ENCODE results near the gene MAT2B.
A peak's percentile ranks its signal among the peaks of the same experiment; 100 is the strongest.

MAT2B gene

GRCh38 chr5:163562071-163562470 is 56.7 kb downstream of the MAT2B start:
- no peak for FAIRE-seq

- FAIRE-seq = no peak
Measured at GRCh38 chr5:163563112-163563511, 57.7 kb downstream of the MAT2B start.

GRCh38 chr5:163563880-163564279 is 58.5 kb downstream of the MAT2B start:
- no peak for FAIRE-seq

GRCh38 chr5:163564321-163564938 is 59.0 kb downstream of the MAT2B start:
- peak; percentile 89 for FAIRE-seq

GRCh38 chr5:163565492-163565891 is 60.1 kb downstream of the MAT2B start:
- no peak for FAIRE-seq

- no peak for FAIRE-seq
Measured at GRCh38 chr5:163565931-163566608, 60.7 kb downstream of the MAT2B start.

- no peak for FAIRE-seq
Measured at GRCh38 chr5:163566678-163567077, 61.3 kb downstream of the MAT2B start.

GRCh38 chr5:163567811-163568210 is 62.4 kb downstream of the MAT2B start:
- FAIRE-seq = no peak
